NCI-H2081 treated with DMSO at 0.1 percent for 48 hours (cell line): ENCODE results near the gene FAM20C.

ENCODE experiments used
- DNase-seq: peaks from one replicate; lab custom pipeline; 2025; lab: John Stamatoyannopoulos, UW

FAM20C gene

DNA sequence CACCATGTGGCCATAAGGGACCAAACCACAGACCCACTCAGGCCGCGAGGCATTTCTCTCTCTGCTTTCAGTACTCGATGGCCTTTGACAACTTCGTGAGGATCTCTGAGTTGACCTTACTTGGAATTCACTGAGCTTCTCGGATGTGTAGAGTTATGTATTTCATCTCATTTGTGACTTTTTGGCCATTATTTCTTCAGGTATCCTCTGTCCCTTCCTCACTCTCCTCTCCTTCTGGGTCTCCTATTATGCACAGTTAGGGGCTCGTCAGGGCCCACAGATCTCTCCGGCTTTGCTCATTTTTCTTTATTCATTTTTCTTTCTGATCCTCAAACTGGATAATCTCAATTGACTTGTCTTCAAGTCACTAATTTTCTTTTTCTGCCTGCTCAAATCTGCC, 81.0 kb downstream of the FAM20C start:
- no peak for DNase-seq

DNA sequence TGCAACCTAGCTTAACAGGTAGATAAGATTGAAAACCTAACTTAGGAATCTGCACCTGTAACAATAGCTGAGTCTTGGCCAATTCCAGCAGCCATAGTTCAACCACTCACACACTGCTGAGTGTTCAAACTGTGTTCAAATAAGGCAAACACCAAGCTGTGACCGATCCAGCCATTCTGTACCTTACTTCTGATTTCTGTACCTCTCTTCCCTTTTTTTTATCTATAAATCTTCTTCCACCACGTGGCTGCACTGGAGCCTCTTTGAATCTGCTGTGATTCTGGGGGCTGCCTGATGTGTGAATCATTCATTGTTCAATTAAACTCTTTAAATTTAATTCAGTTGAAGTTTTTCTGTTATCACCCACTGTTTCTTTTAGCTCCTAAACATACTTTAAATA, 81.9 kb downstream of the FAM20C start:
- DNase-seq: no peak

GRCh38 chr7:276230-276835, 84.0 kb downstream of the FAM20C start:
- DNase-seq: no peak

DNA sequence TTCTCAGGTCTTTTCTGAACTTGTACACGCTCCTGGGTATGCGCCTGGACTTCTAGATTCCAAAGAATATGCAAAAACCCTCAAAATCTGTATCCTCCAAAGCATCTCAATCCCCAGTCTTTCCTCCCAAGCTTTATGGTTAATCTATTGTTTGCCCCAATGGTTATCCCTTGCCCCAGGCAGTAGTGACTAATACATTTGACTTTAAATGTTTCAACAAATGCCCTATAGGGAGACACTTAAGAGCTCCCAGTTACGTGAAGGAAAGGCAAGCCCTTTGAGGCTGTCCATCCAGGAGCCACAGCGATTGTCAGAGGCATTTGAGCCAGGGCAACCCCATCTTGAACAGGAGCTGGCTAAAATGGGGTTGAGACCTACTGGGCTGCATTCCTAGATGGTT, 84.9 kb downstream of the FAM20C start:
- no peak for DNase-seq

DNA sequence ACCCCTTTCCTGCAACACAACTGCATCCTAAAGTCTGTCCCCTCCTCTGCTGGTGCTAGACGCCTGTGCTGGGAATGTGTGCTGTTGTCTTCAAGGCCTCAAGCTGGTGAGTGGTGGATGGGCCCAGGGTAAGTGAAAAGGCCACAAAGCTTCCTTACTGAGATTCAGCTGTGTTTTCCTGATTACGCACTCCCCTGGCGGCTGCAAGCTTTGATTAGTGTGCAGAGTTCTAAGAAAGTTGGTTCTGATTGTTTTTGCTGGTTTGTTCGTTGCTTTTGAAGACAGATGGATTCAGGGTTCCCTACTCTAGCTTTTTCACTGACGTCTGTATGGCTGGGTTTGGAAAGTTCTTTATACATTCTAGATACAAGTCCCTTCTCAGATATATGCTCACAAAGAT, 85.7 kb downstream of the FAM20C start:
- DNase-seq: no peak

- DNase-seq: no peak
Observed at GRCh38 chr7:279821-280220, 87.5 kb downstream of the FAM20C start.

- no peak for DNase-seq
Observed at GRCh38 chr7:280461-280860, 88.1 kb downstream of the FAM20C start.

DNA sequence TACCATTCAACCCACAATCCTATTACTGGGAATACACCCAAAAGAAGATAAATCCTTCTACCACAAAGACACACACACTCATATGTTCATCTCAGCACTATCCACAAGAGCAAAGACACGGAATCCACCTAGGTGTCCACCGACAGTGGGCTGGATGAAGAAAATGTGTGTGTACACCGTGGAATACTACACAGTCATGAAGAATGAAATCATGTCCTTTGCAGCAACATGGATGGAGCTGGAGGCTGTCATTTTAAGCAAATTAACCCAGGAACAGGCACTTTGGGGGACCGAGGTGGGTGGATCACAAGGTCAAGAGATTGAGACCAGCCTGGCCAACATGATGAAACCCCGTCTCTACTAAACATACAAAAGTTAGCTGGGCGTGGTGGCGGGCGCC, 89.3 kb downstream of the FAM20C start:
- no peak for DNase-seq

- no peak for DNase-seq
Observed at GRCh38 chr7:282621-283020, 90.2 kb downstream of the FAM20C start.

- no peak for DNase-seq
Observed at GRCh38 chr7:284762-285722, 92.7 kb downstream of the FAM20C start.

DNA sequence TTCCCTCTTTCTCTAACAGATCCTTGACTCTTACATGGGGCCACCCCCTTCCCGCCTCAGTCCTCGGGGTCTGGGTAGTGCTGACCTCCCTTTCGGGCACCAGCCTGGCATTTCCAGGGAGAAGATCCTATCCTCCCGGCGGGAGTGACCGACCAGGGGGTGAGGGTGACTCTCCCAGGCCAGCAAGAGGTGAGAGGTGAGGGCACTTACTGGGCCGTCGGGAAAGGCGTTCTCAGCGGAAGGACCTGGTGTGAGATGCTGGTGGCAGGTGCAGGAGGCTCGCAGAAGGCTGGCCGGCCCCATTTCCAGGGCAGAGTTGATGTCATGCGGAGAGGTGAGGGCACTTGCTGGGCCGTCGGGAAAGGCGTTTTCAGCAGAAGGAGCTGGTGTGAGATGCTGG, 93.4 kb downstream of the FAM20C start:
- DNase-seq: no peak

GRCh38 chr7:286266-286665, 93.9 kb downstream of the FAM20C start:
- no peak for DNase-seq

DNA sequence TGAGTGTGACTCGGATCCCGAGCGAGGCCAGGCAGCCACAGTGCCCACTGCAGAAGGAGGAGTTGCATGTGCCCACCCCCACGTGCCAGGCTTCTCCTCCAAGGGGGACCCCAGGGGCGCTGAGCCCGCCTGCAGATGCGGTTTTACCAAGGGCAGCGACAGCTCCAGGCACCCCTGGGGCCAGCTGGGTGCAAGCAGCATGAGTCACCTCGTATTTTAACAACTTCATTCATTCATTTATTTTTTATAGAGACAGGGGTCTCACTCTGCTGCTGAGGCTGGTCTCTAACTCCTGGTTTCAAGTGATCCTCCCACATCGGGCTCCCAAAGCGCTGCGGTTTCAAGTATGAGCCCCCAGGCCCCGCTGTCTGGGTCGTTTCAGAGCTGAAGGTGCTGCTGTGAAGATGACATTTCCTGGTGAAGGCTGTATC, 96.3 kb downstream of the FAM20C start:
- no peak for DNase-seq

DNA sequence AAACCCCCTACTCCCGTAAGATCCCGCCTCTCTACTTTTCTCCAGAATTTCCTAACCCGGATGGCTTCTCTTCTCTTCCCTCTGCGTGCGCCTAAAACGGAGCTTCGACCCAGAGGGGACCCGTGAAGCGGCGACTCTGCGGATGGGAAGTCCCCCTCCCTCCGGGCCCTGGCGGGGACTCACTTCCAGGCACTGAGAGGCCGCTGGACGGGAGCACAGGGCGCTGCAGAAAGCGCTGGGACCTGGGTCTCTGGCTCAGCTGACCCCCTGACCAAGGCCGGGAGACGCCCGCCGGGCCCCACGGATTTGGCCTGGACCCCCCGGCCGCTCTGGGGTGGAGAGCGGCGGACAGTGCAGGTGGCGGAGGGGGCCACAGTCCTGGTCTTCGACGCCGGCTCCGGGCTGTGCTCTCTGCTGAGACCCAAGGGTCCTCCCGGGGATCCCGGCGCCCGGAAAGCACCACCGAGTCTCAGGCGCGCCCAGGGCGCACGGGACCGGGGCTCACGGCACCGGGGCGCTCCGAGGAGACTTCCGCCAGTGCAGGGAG, 96.9 kb downstream of the FAM20C start:
- no peak for DNase-seq

- no peak for DNase-seq
Observed at GRCh38 chr7:289756-290553, 97.6 kb downstream of the FAM20C start, which contains the start of gene FOXL3. FOXL3 (plus strand) TSS chr7:290170; CDS start chr7:290170, 0 bp downstream.

DNA sequence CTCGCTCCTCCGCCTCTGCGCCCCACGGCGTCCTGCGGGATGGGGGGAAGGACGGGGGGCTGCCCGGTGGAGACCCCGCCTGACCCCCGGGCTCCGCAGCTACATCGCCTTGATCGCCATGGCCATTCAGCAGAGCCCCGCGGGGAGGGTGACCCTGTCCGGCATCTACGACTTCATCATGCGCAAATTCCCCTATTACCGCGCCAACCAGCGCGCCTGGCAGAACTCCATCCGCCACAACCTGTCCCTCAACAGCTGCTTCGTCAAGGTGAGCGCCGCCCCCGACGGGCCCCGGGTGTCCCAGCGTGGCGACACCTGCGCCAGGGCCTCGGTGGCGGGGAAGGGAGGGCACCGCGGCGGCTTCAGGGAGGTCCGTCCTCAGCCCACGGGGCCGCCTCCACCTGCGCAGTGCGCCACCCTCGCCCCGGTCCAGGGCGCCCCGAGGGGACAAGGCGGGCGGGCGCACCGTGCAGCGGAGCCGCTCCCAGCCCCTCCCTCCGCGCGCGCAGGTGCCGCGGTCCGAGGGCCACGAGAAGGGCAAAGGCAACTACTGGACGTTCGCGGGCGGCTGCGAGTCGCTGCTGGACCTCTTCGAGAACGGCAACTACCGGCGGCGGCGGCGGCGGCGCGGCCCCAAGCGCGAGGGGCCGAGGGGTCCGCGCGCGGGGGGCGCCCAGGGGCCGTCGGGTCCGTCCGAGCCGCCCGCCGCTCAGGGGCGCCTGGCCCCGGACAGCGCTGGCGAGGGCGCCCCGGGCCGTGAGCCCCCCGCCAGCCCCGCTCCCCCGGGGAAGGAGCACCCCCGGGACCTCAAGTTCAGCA, 98.4 kb downstream of the FAM20C start:
- no peak for DNase-seq

GRCh38 chr7:291373-292092, 99.2 kb downstream of the FAM20C start:
- DNase-seq: no peak

- DNase-seq: no peak
Observed at GRCh38 chr7:292226-292625, 99.9 kb downstream of the FAM20C start.

DNA sequence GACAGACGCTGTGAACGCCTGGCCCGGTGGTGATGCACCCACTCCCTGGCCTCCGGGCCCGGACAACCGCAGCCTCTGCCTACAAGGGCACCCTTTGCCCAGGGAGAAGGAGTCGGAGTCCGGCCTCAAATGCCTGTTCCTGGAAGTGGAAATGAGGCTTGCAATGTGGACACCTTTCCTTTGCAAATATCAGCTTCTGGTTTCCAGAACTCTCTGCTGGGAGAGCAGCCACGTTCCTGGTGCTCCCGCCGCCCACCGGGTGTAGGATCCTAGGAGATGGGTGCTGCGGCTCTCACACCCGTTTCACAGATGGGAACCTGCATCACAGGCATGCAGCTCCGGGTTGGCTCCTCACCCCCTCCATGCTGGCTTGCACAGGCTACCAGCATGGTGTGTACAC, 100.5 kb downstream of the FAM20C start:
- no peak for DNase-seq

- DNase-seq: no peak
Observed at GRCh38 chr7:293681-294439, 101.5 kb downstream of the FAM20C start.
